ENCODE data around the gene TBCK. TPM values are rescaled to one million over a fixed set of nuclear protein-coding genes. Genes with fewer than 3 reads are reported as not detected.
A peak's percentile ranks its signal among the peaks of the same experiment; 100 is the strongest.

The TBCK gene
- total and polyA plus RNA-seq, 2 of the 13 experiments (the other 11 are each of a cell fraction or from before 2014, with no cell fraction given): 51.0 to 62.4 TPM

- TF ChIP-seq, protein P1, sequence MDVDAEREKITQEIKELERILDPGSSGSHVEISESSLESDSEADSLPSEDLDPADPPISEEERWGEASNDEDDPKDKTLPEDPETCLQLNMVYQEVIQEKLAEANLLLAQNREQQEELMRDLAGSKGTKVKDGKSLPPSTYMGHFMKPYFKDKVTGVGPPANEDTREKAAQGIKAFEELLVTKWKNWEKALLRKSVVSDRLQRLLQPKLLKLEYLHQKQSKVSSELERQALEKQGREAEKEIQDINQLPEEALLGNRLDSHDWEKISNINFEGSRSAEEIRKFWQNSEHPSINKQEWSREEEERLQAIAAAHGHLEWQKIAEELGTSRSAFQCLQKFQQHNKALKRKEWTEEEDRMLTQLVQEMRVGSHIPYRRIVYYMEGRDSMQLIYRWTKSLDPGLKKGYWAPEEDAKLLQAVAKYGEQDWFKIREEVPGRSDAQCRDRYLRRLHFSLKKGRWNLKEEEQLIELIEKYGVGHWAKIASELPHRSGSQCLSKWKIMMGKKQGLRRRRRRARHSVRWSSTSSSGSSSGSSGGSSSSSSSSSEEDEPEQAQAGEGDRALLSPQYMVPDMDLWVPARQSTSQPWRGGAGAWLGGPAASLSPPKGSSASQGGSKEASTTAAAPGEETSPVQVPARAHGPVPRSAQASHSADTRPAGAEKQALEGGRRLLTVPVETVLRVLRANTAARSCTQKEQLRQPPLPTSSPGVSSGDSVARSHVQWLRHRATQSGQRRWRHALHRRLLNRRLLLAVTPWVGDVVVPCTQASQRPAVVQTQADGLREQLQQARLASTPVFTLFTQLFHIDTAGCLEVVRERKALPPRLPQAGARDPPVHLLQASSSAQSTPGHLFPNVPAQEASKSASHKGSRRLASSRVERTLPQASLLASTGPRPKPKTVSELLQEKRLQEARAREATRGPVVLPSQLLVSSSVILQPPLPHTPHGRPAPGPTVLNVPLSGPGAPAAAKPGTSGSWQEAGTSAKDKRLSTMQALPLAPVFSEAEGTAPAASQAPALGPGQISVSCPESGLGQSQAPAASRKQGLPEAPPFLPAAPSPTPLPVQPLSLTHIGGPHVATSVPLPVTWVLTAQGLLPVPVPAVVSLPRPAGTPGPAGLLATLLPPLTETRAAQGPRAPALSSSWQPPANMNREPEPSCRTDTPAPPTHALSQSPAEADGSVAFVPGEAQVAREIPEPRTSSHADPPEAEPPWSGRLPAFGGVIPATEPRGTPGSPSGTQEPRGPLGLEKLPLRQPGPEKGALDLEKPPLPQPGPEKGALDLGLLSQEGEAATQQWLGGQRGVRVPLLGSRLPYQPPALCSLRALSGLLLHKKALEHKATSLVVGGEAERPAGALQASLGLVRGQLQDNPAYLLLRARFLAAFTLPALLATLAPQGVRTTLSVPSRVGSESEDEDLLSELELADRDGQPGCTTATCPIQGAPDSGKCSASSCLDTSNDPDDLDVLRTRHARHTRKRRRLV (CRISPR knock-in tag; IDR thresholded peaks at IDR 0.05): peak; percentile 33; the same call in 1 of the 2 replicates
- TF ChIP-seq ISL2 (CRISPR knock-in tag; IDR thresholded peaks at IDR 0.05) (no peak), XRCC5 (optimal IDR thresholded peaks at IDR 0.05; ENCODE audit: low read length) (peak; percentile 41), RXRB (CRISPR knock-in tag; IDR thresholded peaks at IDR 0.05; ENCODE audit: borderline replicate concordance) (no peak), ZBTB1 (CRISPR knock-in tag; IDR thresholded peaks at IDR 0.05; ENCODE audit: borderline replicate concordance) (0 out of 2 replicates have a peak, but pooled peaks have one; percentile 32), ZNF720 (CRISPR knock-in tag; IDR thresholded peaks at IDR 0.05) (no peak), RBM22 (optimal IDR thresholded peaks at IDR 0.05; ENCODE audit: low read length) (peak; percentile 82), CCDC6 (CRISPR knock-in tag; IDR thresholded peaks at IDR 0.05) (0 out of 2 replicates have a peak, but pooled peaks have one; percentile 7), TRIM24 (CRISPR knock-in tag; IDR thresholded peaks at IDR 0.05) (no peak), ZNF549 (CRISPR knock-in tag; IDR thresholded peaks at IDR 0.05) (no peak), AFF4 (CRISPR knock-in tag; IDR thresholded peaks at IDR 0.05) (0 out of 2 replicates have a peak, but pooled peaks have one; percentile 93), ZFP82 (CRISPR knock-in tag; IDR thresholded peaks at IDR 0.05; ENCODE audit: borderline replicate concordance) (peak; percentile 80; the same call in 1 of the 2 replicates), TBX2 (CRISPR knock-in tag; IDR thresholded peaks at IDR 0.05; ENCODE audit: borderline replicate concordance) (no peak), ZNF17 (CRISPR knock-in tag; IDR thresholded peaks at IDR 0.05) (no peak), MYNN (CRISPR knock-in tag; IDR thresholded peaks at IDR 0.05; ENCODE audit: low read depth) (no peak), ZNF510 (CRISPR knock-in tag; IDR thresholded peaks at IDR 0.05; ENCODE audit: low read depth) (no peak), KDM4B (CRISPR knock-in tag; IDR thresholded peaks at IDR 0.05) (no peak), TEAD3 (CRISPR knock-in tag; optimal IDR thresholded peaks at IDR 0.05; ENCODE audit: borderline replicate concordance) (no peak), HOXD1 (CRISPR knock-in tag; IDR thresholded peaks at IDR 0.05) (no peak), TFE3 (CRISPR knock-in tag; IDR thresholded peaks at IDR 0.05) (0 out of 2 replicates have a peak, but pooled peaks have one; percentile 11)
Measured at GRCh38 chr4:106315476-106315967, 487 bp downstream of the TBCK start (continued).
